ENCODE measurements around the gene VPS8. TPM values are rescaled to one million over a fixed set of nuclear protein-coding genes. Genes with fewer than 3 reads are reported as not detected.

Gene VPS8
- total RNA-seq, 1 donor from 2014 or later: 94.5 TPM

GRCh38 chr3:184771301-184772127 is 40.5 kb upstream of the VPS8 start:
- no peak for DNase-seq
- Mint-ChIP-seq H3K36me3 (ENCODE audit: unreplicated experiment) (no peaks in the 10 kb centered on the region), H3K4me1 (ENCODE audit: low read depth, unreplicated experiment) (peaks cover 9% of the 10 kb centered on the region), H3K27me3 (ENCODE audit: unreplicated experiment) (peaks cover 2% of the 10 kb centered on the region), H3K27ac (ENCODE audit: unreplicated experiment) (no peak overlapping the region), H3K9me3 (ENCODE audit: unreplicated experiment) (peaks cover 5% of the 10 kb centered on the region), H3K4me3 (ENCODE audit: unreplicated experiment) (no peak overlapping the region)
- TF ChIP-seq CTCF (IDR thresholded peaks at IDR 0.05; ENCODE audit: partially characterized antibody, unreplicated experiment): no peak

- Mint-ChIP-seq H3K9me3 (ENCODE audit: unreplicated experiment) (peaks cover 2% of the 10 kb centered on the region), H3K27me3 (ENCODE audit: unreplicated experiment) (peaks cover under 1% of the 10 kb centered on the region), H3K4me3 (ENCODE audit: unreplicated experiment) (no peak overlapping the region), H3K27ac (ENCODE audit: unreplicated experiment) (no peak overlapping the region), H3K36me3 (ENCODE audit: unreplicated experiment) (no peaks in the 10 kb centered on the region), H3K4me1 (ENCODE audit: low read depth, unreplicated experiment) (peaks cover 14% of the 10 kb centered on the region)
- DNase-seq: no peak
- TF ChIP-seq CTCF (IDR thresholded peaks at IDR 0.05; ENCODE audit: partially characterized antibody, unreplicated experiment): no peak
Observed at GRCh38 chr3:184772667-184773272, 39.2 kb upstream of the VPS8 start.

- peaks cover 2% of the 10 kb centered on the region for H3K9me3 Mint-ChIP-seq (ENCODE audit: unreplicated experiment)
- peaks cover 2% of the 10 kb centered on the region for H3K27me3 Mint-ChIP-seq (ENCODE audit: unreplicated experiment)
- H3K27ac Mint-ChIP-seq (ENCODE audit: unreplicated experiment): no peak overlapping the region
- no peaks in the 10 kb centered on the region for H3K36me3 Mint-ChIP-seq (ENCODE audit: unreplicated experiment)
- H3K4me1 Mint-ChIP-seq (ENCODE audit: low read depth, unreplicated experiment): peaks cover 20% of the 10 kb centered on the region
- no peak overlapping the region for H3K4me3 Mint-ChIP-seq (ENCODE audit: unreplicated experiment)
- no peak for DNase-seq
- TF ChIP-seq CTCF (IDR thresholded peaks at IDR 0.05; ENCODE audit: partially characterized antibody, unreplicated experiment): no peak
Observed at GRCh38 chr3:184773283-184774186, 38.4 kb upstream of the VPS8 start.

- Mint-ChIP-seq H3K27ac (ENCODE audit: unreplicated experiment) (no peak overlapping the region), H3K9me3 (ENCODE audit: unreplicated experiment) (peaks cover 2% of the 10 kb centered on the region), H3K4me3 (ENCODE audit: unreplicated experiment) (no peak overlapping the region), H3K4me1 (ENCODE audit: low read depth, unreplicated experiment) (peaks cover 24% of the 10 kb centered on the region), H3K36me3 (ENCODE audit: unreplicated experiment) (no peaks in the 10 kb centered on the region), H3K27me3 (ENCODE audit: unreplicated experiment) (peaks cover 2% of the 10 kb centered on the region)
- DNase-seq: no peak
- TF ChIP-seq CTCF (IDR thresholded peaks at IDR 0.05; ENCODE audit: partially characterized antibody, unreplicated experiment): no peak
Observed at GRCh38 chr3:184776916-184777315, 35.0 kb upstream of the VPS8 start.

All from glutamatergic neuron (in vitro differentiated cells).